ENCODE data around the gene SIRT3.
A peak's percentile ranks its signal among the peaks of the same experiment; 100 is the strongest.

Gene SIRT3

GRCh38 chr11:235997-236773 lies at the start of gene SIRT3:
Gene SIRT3, minus strand, starts transcription at chr11:236342. Its CDS starts 14 bp downstream, at chr11:236328.
- peak within 1 kb of the TSS; percentile 92 for H3K9ac ChIP-seq (ENCODE audit: low read length)
- DNase-seq (ENCODE audit: low read depth) = peak; percentile 90
- peaks cover 11% of the 10 kb centered on the region for H3K36me3 ChIP-seq (ENCODE audit: control insufficient read depth, insufficient read depth, low read length, severe bottlenecking)
- H3K9me3 ChIP-seq (ENCODE audit: control insufficient read depth, low read length) = no peaks in the 10 kb centered on the region
- H3K4me3 ChIP-seq (ENCODE audit: low read length) = peak within 1 kb of the TSS; percentile 91
- no peaks in the 10 kb centered on the region for H3K27me3 ChIP-seq (replicated peaks; ENCODE audit: control insufficient read depth, insufficient read depth, low read length)
- peaks cover 15% of the 10 kb centered on the region for H3K4me1 ChIP-seq (ENCODE audit: control insufficient read depth, insufficient read depth, low read length)

- no peaks in the 10 kb centered on the region for H3K36me3 ChIP-seq (ENCODE audit: control insufficient read depth, insufficient read depth, low read length, severe bottlenecking)
- no peak overlapping the region for H3K9ac ChIP-seq (ENCODE audit: low read length)
- no peak for DNase-seq (ENCODE audit: low read depth)
- peaks cover 4% of the 10 kb centered on the region for H3K4me1 ChIP-seq (ENCODE audit: control insufficient read depth, insufficient read depth, low read length)
- H3K4me3 ChIP-seq (ENCODE audit: low read length) = no peak overlapping the region
- peaks cover 46% of the 10 kb centered on the region for H3K27me3 ChIP-seq (replicated peaks; ENCODE audit: control insufficient read depth, insufficient read depth, low read length)
- no peaks in the 10 kb centered on the region for H3K9me3 ChIP-seq (ENCODE audit: control insufficient read depth, low read length)
Measured at GRCh38 chr11:285894-286220, 49.7 kb upstream of the SIRT3 start.

GRCh38 chr11:285021-285893 lies 49.1 kb upstream of the SIRT3 start:
- peaks cover 4% of the 10 kb centered on the region for H3K4me1 ChIP-seq (ENCODE audit: control insufficient read depth, insufficient read depth, low read length)
- DNase-seq (ENCODE audit: low read depth) = no peak
- H3K4me3 ChIP-seq (ENCODE audit: low read length) = no peak overlapping the region
- peaks cover 51% of the 10 kb centered on the region for H3K27me3 ChIP-seq (replicated peaks; ENCODE audit: control insufficient read depth, insufficient read depth, low read length)
- no peaks in the 10 kb centered on the region for H3K9me3 ChIP-seq (ENCODE audit: control insufficient read depth, low read length)
- no peaks in the 10 kb centered on the region for H3K36me3 ChIP-seq (ENCODE audit: control insufficient read depth, insufficient read depth, low read length, severe bottlenecking)
- no peak overlapping the region for H3K9ac ChIP-seq (ENCODE audit: low read length)

GRCh38 chr11:284105-285020 lies 48.2 kb upstream of the SIRT3 start:
- H3K27me3 ChIP-seq (replicated peaks; ENCODE audit: control insufficient read depth, insufficient read depth, low read length) = peaks cover 51% of the 10 kb centered on the region
- peaks cover 4% of the 10 kb centered on the region for H3K4me1 ChIP-seq (ENCODE audit: control insufficient read depth, insufficient read depth, low read length)
- no peaks in the 10 kb centered on the region for H3K9me3 ChIP-seq (ENCODE audit: control insufficient read depth, low read length)
- H3K4me3 ChIP-seq (ENCODE audit: low read length) = no peak overlapping the region
- no peak overlapping the region for H3K9ac ChIP-seq (ENCODE audit: low read length)
- DNase-seq (ENCODE audit: low read depth) = no peak
- H3K36me3 ChIP-seq (ENCODE audit: control insufficient read depth, insufficient read depth, low read length, severe bottlenecking) = no peaks in the 10 kb centered on the region

GRCh38 chr11:283405-284104 lies 47.4 kb upstream of the SIRT3 start:
- no peaks in the 10 kb centered on the region for H3K36me3 ChIP-seq (ENCODE audit: control insufficient read depth, insufficient read depth, low read length, severe bottlenecking)
- H3K4me1 ChIP-seq (ENCODE audit: control insufficient read depth, insufficient read depth, low read length) = peaks cover 4% of the 10 kb centered on the region
- DNase-seq (ENCODE audit: low read depth) = no peak
- H3K9me3 ChIP-seq (ENCODE audit: control insufficient read depth, low read length) = no peaks in the 10 kb centered on the region
- no peak overlapping the region for H3K9ac ChIP-seq (ENCODE audit: low read length)
- no peak overlapping the region for H3K4me3 ChIP-seq (ENCODE audit: low read length)
- H3K27me3 ChIP-seq (replicated peaks; ENCODE audit: control insufficient read depth, insufficient read depth, low read length) = peaks cover 51% of the 10 kb centered on the region

GRCh38 chr11:282630-283360 lies 46.7 kb upstream of the SIRT3 start:
- Histone ChIP-seq H3K4me3 (ENCODE audit: low read length) (no peak overlapping the region), H3K9me3 (ENCODE audit: control insufficient read depth, low read length) (no peaks in the 10 kb centered on the region), H3K27me3 (replicated peaks; ENCODE audit: control insufficient read depth, insufficient read depth, low read length) (peaks cover 50% of the 10 kb centered on the region), H3K36me3 (ENCODE audit: control insufficient read depth, insufficient read depth, low read length, severe bottlenecking) (no peaks in the 10 kb centered on the region), H3K4me1 (ENCODE audit: control insufficient read depth, insufficient read depth, low read length) (no peaks in the 10 kb centered on the region), H3K9ac (ENCODE audit: low read length) (no peak overlapping the region)
- DNase-seq (ENCODE audit: low read depth) = no peak

- DNase-seq (ENCODE audit: low read depth) = no peak
- Histone ChIP-seq H3K27me3 (replicated peaks; ENCODE audit: control insufficient read depth, insufficient read depth, low read length) (peaks cover 51% of the 10 kb centered on the region), H3K4me1 (ENCODE audit: control insufficient read depth, insufficient read depth, low read length) (no peaks in the 10 kb centered on the region), H3K4me3 (ENCODE audit: low read length) (no peak overlapping the region), H3K9me3 (ENCODE audit: control insufficient read depth, low read length) (no peaks in the 10 kb centered on the region), H3K36me3 (ENCODE audit: control insufficient read depth, insufficient read depth, low read length, severe bottlenecking) (no peaks in the 10 kb centered on the region), H3K9ac (ENCODE audit: low read length) (no peak overlapping the region)
Measured at GRCh38 chr11:282171-282570, 46.0 kb upstream of the SIRT3 start.

GRCh38 chr11:281486-282161 lies 45.5 kb upstream of the SIRT3 start:
- Histone ChIP-seq H3K9ac (ENCODE audit: low read length) (no peak overlapping the region), H3K27me3 (replicated peaks; ENCODE audit: control insufficient read depth, insufficient read depth, low read length) (peaks cover 51% of the 10 kb centered on the region), H3K9me3 (ENCODE audit: control insufficient read depth, low read length) (no peaks in the 10 kb centered on the region), H3K4me3 (ENCODE audit: low read length) (no peak overlapping the region), H3K4me1 (ENCODE audit: control insufficient read depth, insufficient read depth, low read length) (no peaks in the 10 kb centered on the region), H3K36me3 (ENCODE audit: control insufficient read depth, insufficient read depth, low read length, severe bottlenecking) (no peaks in the 10 kb centered on the region)
- DNase-seq (ENCODE audit: low read depth) = no peak

- no peak for DNase-seq (ENCODE audit: low read depth)
- peaks cover 51% of the 10 kb centered on the region for H3K27me3 ChIP-seq (replicated peaks; ENCODE audit: control insufficient read depth, insufficient read depth, low read length)
- H3K9ac ChIP-seq (ENCODE audit: low read length) = no peak overlapping the region
- H3K36me3 ChIP-seq (ENCODE audit: control insufficient read depth, insufficient read depth, low read length, severe bottlenecking) = no peaks in the 10 kb centered on the region
- H3K4me1 ChIP-seq (ENCODE audit: control insufficient read depth, insufficient read depth, low read length) = no peaks in the 10 kb centered on the region
- no peak overlapping the region for H3K4me3 ChIP-seq (ENCODE audit: low read length)
- H3K9me3 ChIP-seq (ENCODE audit: control insufficient read depth, low read length) = peaks cover 6% of the 10 kb centered on the region
Measured at GRCh38 chr11:280706-281485, 44.8 kb upstream of the SIRT3 start.

Measured in adipocyte (in vitro differentiated cells).